GM19043 (cell line): ENCODE results near the gene KRT16.
"Not testable (repeated sequence)": the region's sequence is repeated elsewhere in the genome, so short reads cannot be mapped to it uniquely, and the experiment has no call there.

Source experiments
- ATAC-seq: cut with Tn5 transposase; IDR thresholded peaks from one replicate; pipeline ENCODE4 v1.9.1; 2021; ENCODE audit warnings: low read depth; ENCODE audit not compliant: unreplicated experiment

Gene KRT16

GRCh38 chr17:41629316-41629715, 16.7 kb upstream of the KRT16 start:
- ATAC-seq: no peak

GRCh38 chr17:41628621-41629255, 16.2 kb upstream of the KRT16 start:
- ATAC-seq: not testable (repeated sequence)

- ATAC-seq: not testable (repeated sequence)
Measured at GRCh38 chr17:41628073-41628370, 15.5 kb upstream of the KRT16 start.

GRCh38 chr17:41627316-41628072, 14.9 kb upstream of the KRT16 start:
- ATAC-seq: no peak

- not testable (repeated sequence) for ATAC-seq
Measured at GRCh38 chr17:41626914-41627295, 14.3 kb upstream of the KRT16 start.

- not testable (repeated sequence) for ATAC-seq
Measured at GRCh38 chr17:41626028-41626913, 13.7 kb upstream of the KRT16 start.

- ATAC-seq: no peak
Measured at GRCh38 chr17:41625602-41626001, 13.0 kb upstream of the KRT16 start.

GRCh38 chr17:41624208-41625101, 11.9 kb upstream of the KRT16 start, which contains the start of gene KRT17:
TSS of gene KRT17 (minus strand) at chr17:41624575. CDS start at chr17:41624509, 66 bp downstream.
- ATAC-seq: no peak

- not testable (repeated sequence) for ATAC-seq
Measured at GRCh38 chr17:41623184-41623861, 10.8 kb upstream of the KRT16 start.

GRCh38 chr17:41622340-41623183, 10.0 kb upstream of the KRT16 start:
- not testable (repeated sequence) for ATAC-seq

GRCh38 chr17:41621916-41622315, 9.3 kb upstream of the KRT16 start:
- ATAC-seq: no peak

GRCh38 chr17:41621435-41621817, 8.9 kb upstream of the KRT16 start:
- ATAC-seq: not testable (repeated sequence)

GRCh38 chr17:41620583-41621434, 8.2 kb upstream of the KRT16 start:
- no peak for ATAC-seq

GRCh38 chr17:41619927-41620582, 7.5 kb upstream of the KRT16 start:
- not testable (repeated sequence) for ATAC-seq

- no peak for ATAC-seq
Measured at GRCh38 chr17:41619036-41619926, 6.7 kb upstream of the KRT16 start.

GRCh38 chr17:41618341-41619035, 5.9 kb upstream of the KRT16 start:
- ATAC-seq: no peak
